H1 (cell line): ENCODE data around the gene SHANK1. TPM values are rescaled to one million over a fixed set of nuclear protein-coding genes. Genes with fewer than 3 reads are reported as not detected.
A peak's percentile ranks its signal among the peaks of the same experiment; 100 is the strongest.

Source experiments
- CTCF ChIA-PET: fragments of 300-600 bp; sonication (Branson Sonifier 250); formaldehyde crosslinking; loops from one replicate; lab custom pipeline; 2021; ENCODE audit not compliant: partially characterized antibody; lab: Charles Lee
- POLR2A ChIA-PET: fragments of 300-600 bp; sonication (Branson Sonifier 250); formaldehyde crosslinking; loops from one replicate; lab custom pipeline; 2021; ENCODE audit warnings: inconsistent platforms; ENCODE audit not compliant: partially characterized antibody; lab: Charles Lee
- DNase-seq, 2 experiments: peaks; one replicate each; pipeline versions ENCODE4 v3.0.0 to v3.0.0-alpha.2; 2010 to 2022; ENCODE audit warnings: low spot score in 2 of 2, low read depth in 1 of 2, mixed read lengths in 1 of 2
- FAIRE-seq: peaks from 2 replicates; lab custom pipeline; 2011; peaks lifted over from hg19 to GRCh38; lab: Jason Lieb, UNC
- H2AFZ ChIP-seq: 2 replicates; pipeline ENCODE4 v1.8.1; 2012; ENCODE audit warnings: low read length, inconsistent platforms
- H2AK5ac ChIP-seq: 2 replicates; pipeline ENCODE4 v1.6.1; 2013; ENCODE audit warnings: low read depth, low read length
- H2BK120ac ChIP-seq: replicated peaks from 2 replicates; pipeline ENCODE3; 2013; ENCODE audit warnings: low read depth, low read length, inconsistent platforms
- H2BK12ac ChIP-seq: 2 replicates; pipeline ENCODE4 v1.6.1; 2013; ENCODE audit warnings: low read depth, low read length
- H2BK15ac ChIP-seq: 2 replicates; pipeline ENCODE4 v1.6.1; 2013; ENCODE audit warnings: low read length
- H2BK20ac ChIP-seq: 2 replicates; pipeline ENCODE4 v1.6.1; 2013; ENCODE audit warnings: low read length
- H2BK5ac ChIP-seq: 2 replicates; pipeline ENCODE4 v1.6.1; 2013; ENCODE audit warnings: low read depth, low read length
- H3K14ac ChIP-seq: 2 replicates; pipeline ENCODE4 v1.6.1; 2013; ENCODE audit warnings: inconsistent platforms; ENCODE audit not compliant: insufficient read length
- H3K18ac ChIP-seq: 2 replicates; pipeline ENCODE4 v1.6.1; 2013; ENCODE audit warnings: low read length; ENCODE audit errors: extremely low read depth
- H3K23ac ChIP-seq: 2 replicates; pipeline ENCODE4 v1.6.1; 2013; ENCODE audit warnings: inconsistent platforms; ENCODE audit not compliant: insufficient read length
- H3K23me2 ChIP-seq: 2 replicates; pipeline ENCODE4 v1.6.1; 2013; ENCODE audit warnings: low read depth, low read length
- H3K27ac ChIP-seq: 2 replicates; pipeline ENCODE4 v1.6.1; 2011; ENCODE audit warnings: low read depth, low read length, inconsistent platforms
- H3K27me3 ChIP-seq, 4 experiments: replicated peaks in 1 of 4; 1 replicate in 1 of 4; 2 replicates in 3 of 4; pipeline versions ENCODE4 v1.6.1 to v1.8.1; 2011 to 2013; ENCODE audit warnings: low read length in 3 of 4, mild to moderate bottlenecking in 3 of 4, inconsistent platforms in 2 of 4, mixed read lengths in 2 of 4, moderate library complexity in 1 of 4; ENCODE audit not compliant: control insufficient read depth in 3 of 4, insufficient read depth in 3 of 4; ENCODE audit errors: extremely low read depth in 1 of 4
- H3K36me3 ChIP-seq, 4 experiments: 2 replicates each; pipeline versions ENCODE4 v1.6.1 to v1.8.1; 2011 to 2013; ENCODE audit warnings: mild to moderate bottlenecking in 4 of 4, low read length in 3 of 4, moderate library complexity in 2 of 4, control low read depth in 1 of 4, inconsistent platforms in 1 of 4; ENCODE audit not compliant: insufficient read depth in 4 of 4, control insufficient read depth in 2 of 4
- H3K4ac ChIP-seq: replicated peaks from 2 replicates; pipeline ENCODE3; 2013; ENCODE audit warnings: low read length, low read depth, mixed read lengths, inconsistent platforms; ENCODE audit not compliant: insufficient read length
- H3K4me1 ChIP-seq, 4 experiments: replicated peaks in 1 of 4; 1 replicate in 1 of 4; 2 replicates in 3 of 4; pipeline versions ENCODE4 v1.6.1 to v1.8.1; 2011 to 2013; ENCODE audit warnings: low read length in 3 of 4, inconsistent platforms in 2 of 4, mixed read lengths in 1 of 4; ENCODE audit not compliant: insufficient read depth in 4 of 4, control insufficient read depth in 3 of 4
- H3K4me2 ChIP-seq, 2 experiments: 2 replicates each; pipeline versions ENCODE4 v1.6.1 to v1.8.1; 2011 to 2013; ENCODE audit warnings: low read depth in 2 of 2, low read length in 2 of 2, control low read depth in 1 of 2, inconsistent platforms in 1 of 2, mild to moderate bottlenecking in 1 of 2; ENCODE audit not compliant: insufficient read depth in 1 of 2
- H3K4me3 ChIP-seq, 4 experiments: fragments of 200-600, 300-600 bp in 1 of 4; sonication (generic), shearing (Covaris generic), sonication (Bioruptor Twin) in 1 of 4; 2 replicates each; pipeline versions ENCODE4 v1.5.1 to v1.8.1; 2011 to 2016; ENCODE audit warnings: low read length in 4 of 4, low read depth in 3 of 4, control low read depth in 2 of 4, inconsistent platforms in 2 of 4, mild to moderate bottlenecking in 2 of 4, mixed read lengths in 1 of 4, moderate library complexity in 1 of 4; ENCODE audit not compliant: insufficient read depth in 2 of 4; ENCODE audit errors: extremely low read depth in 1 of 4
- H3K56ac ChIP-seq: replicated peaks from 2 replicates; pipeline ENCODE3; 2013; ENCODE audit warnings: low read depth, mild to moderate bottlenecking, mixed read lengths, low read length, inconsistent platforms; ENCODE audit not compliant: insufficient read length
- H3K79me1 ChIP-seq: 2 replicates; pipeline ENCODE4 v1.6.1; 2013; ENCODE audit warnings: low read depth, low read length, control low read depth
- H3K79me2 ChIP-seq, 2 experiments: 2 replicates each; pipeline versions ENCODE4 v1.6.1 to v1.8.1; 2012 to 2013; ENCODE audit warnings: low read length in 2 of 2, mild to moderate bottlenecking in 2 of 2, inconsistent platforms in 1 of 2; ENCODE audit not compliant: insufficient read depth in 2 of 2, control insufficient read depth in 1 of 2
- H3K9ac ChIP-seq, 4 experiments: replicated peaks in 1 of 4; 1 replicate in 1 of 4; 2 replicates in 3 of 4; pipeline versions ENCODE4 v1.6.1 to v1.8.1; 2011 to 2013; ENCODE audit warnings: low read depth in 3 of 4, low read length in 3 of 4, control low read depth in 2 of 4, mild to moderate bottlenecking in 2 of 4, moderate library complexity in 2 of 4, inconsistent platforms in 1 of 4; ENCODE audit errors: extremely low read depth in 1 of 4
- H3K9me3 ChIP-seq, 2 experiments: 2 replicates each; pipeline versions ENCODE4 v1.6.1 to v1.8.1; 2012 to 2013; ENCODE audit warnings: mild to moderate bottlenecking in 2 of 2, moderate library complexity in 2 of 2, control low read depth in 1 of 2, inconsistent platforms in 1 of 2, low read depth in 1 of 2, low read length in 1 of 2, mixed read lengths in 1 of 2; ENCODE audit not compliant: insufficient read depth in 2 of 2
- H4K20me1 ChIP-seq, 2 experiments: replicated peaks in 1 of 2; 2 replicates each; pipeline versions ENCODE3 to v1.8.1; 2011 to 2013; ENCODE audit warnings: inconsistent platforms in 2 of 2, low read length in 2 of 2, mild to moderate bottlenecking in 1 of 2; ENCODE audit not compliant: insufficient read depth in 2 of 2, control insufficient read depth in 1 of 2
- H4K5ac ChIP-seq: 2 replicates; pipeline ENCODE4 v1.6.1; 2013; ENCODE audit warnings: low read length, low read depth, mixed read lengths, inconsistent platforms; ENCODE audit not compliant: insufficient read length
- H4K8ac ChIP-seq: 2 replicates; pipeline ENCODE4 v1.8.0; 2013; ENCODE audit warnings: mild to moderate bottlenecking, moderate library complexity, low read length, inconsistent platforms; ENCODE audit not compliant: insufficient read depth; ENCODE audit errors: extremely low read depth
- H4K91ac ChIP-seq: replicated peaks from 2 replicates; pipeline ENCODE3; 2013; ENCODE audit warnings: low read length, mixed read lengths, inconsistent platforms; ENCODE audit not compliant: insufficient read length
- ASH2L ChIP-seq: fragments of 200-600, 300-600 bp; sonication (generic); IDR thresholded peaks from one replicate; pipeline ENCODE4 v1.7.1; 2017; ENCODE audit warnings: low read length
- ATF3 ChIP-seq: IDR thresholded peaks from 2 replicates; pipeline ENCODE4 v1.6.1; 2011; ENCODE audit warnings: low read depth, mild to moderate bottlenecking, low read length; ENCODE audit not compliant: insufficient read depth
- BACH1 ChIP-seq: IDR thresholded peaks from 2 replicates; pipeline ENCODE4 v1.6.1; 2012; ENCODE audit warnings: low read length, improper control_type of control experiment
- CBX5 ChIP-seq: fragments of 300-800, 300-1000 bp; sonication (generic); IDR thresholded peaks from 2 replicates; pipeline ENCODE4 v1.7.1; 2016; ENCODE audit warnings: antibody characterized with exemption, low read length, low read depth
- EZH2 ChIP-seq: fragments of 200-600 bp; sonication (generic); IDR thresholded peaks from 2 replicates; pipeline ENCODE4 v1.7.1; 2012; ENCODE audit warnings: low read depth, mild to moderate bottlenecking, moderate library complexity, low read length, inconsistent platforms; ENCODE audit not compliant: severe bottlenecking
- KDM1A ChIP-seq: fragments of 200-600, 300-600 bp; sonication (generic); IDR thresholded peaks from 2 replicates; pipeline ENCODE4 v1.7.1; 2016; ENCODE audit warnings: mild to moderate bottlenecking, low read length, borderline replicate concordance
- NRF1 ChIP-seq: IDR thresholded peaks from 2 replicates; pipeline ENCODE4 v1.6.1; 2011; ENCODE audit warnings: mild to moderate bottlenecking, low read depth, low read length, improper control_type of control experiment
- POLR2AphosphoS5 ChIP-seq: IDR thresholded peaks from 2 replicates; pipeline ENCODE4 v1.6.1; 2011; ENCODE audit warnings: low read depth, low read length
- RBBP5 ChIP-seq: IDR thresholded peaks from 2 replicates; pipeline ENCODE4 v1.7.1; 2012; ENCODE audit warnings: low read depth, mild to moderate bottlenecking, inconsistent platforms, low read length, moderate library complexity, borderline replicate concordance
- SIN3A ChIP-seq, 2 experiments: IDR thresholded peaks in 1 of 2; conservative IDR thresholded peaks in 1 of 2; 2 replicates each; pipeline ENCODE4 v1.6.1; 2011 to 2012; ENCODE audit warnings: low read length in 2 of 2, improper control_type of control experiment in 1 of 2, low read depth in 1 of 2, mild to moderate bottlenecking in 1 of 2
- SP1 ChIP-seq: IDR thresholded peaks from 2 replicates; pipeline ENCODE4 v1.6.1; 2011; ENCODE audit warnings: low read depth, low read length
- SP4 ChIP-seq: IDR thresholded peaks from 2 replicates; pipeline ENCODE4 v1.6.1; 2012; ENCODE audit warnings: low read length, inconsistent platforms
- TCF12 ChIP-seq: IDR thresholded peaks from 2 replicates; pipeline ENCODE4 v1.6.1; 2011; ENCODE audit warnings: low read depth, mild to moderate bottlenecking, low read length
- WGBS, 2 experiments: shearing (Covaris generic) in 1 of 2; methylation state at CpG; one replicate each; pipeline versions ENCODE4 v1.1.6 to v1.1.7; 2013 to 2015; ENCODE audit warnings: low lambda C conversion rate in 2 of 2, mixed read lengths in 2 of 2, inconsistent platforms in 1 of 2, low coverage in 1 of 2, missing lambda C conversion rate in 1 of 2; ENCODE audit not compliant: insufficient replicate concordance in 2 of 2, insufficient coverage in 1 of 2, insufficient read length in 1 of 2; ENCODE audit errors: extremely low coverage in 1 of 2, missing lambda C conversion rate in 1 of 2; 5-methylcytosine and 5-hydroxymethylcytosine counted together
- polyA plus RNA-seq, 7 experiments: library from polyadenylated mRNA; depleted of rRNA in 3 of 7; stranded (reverse) in 5 of 7; unstranded in 2 of 7; fragments of >200 nt in 5 of 7; fragments of 200-250 nt in 2 of 7; gene quantifications; 1 replicate in 5 of 7; 2 replicates in 1 of 7; 4 replicates in 1 of 7; pipeline versions ENCODE4 v1.2.1 to v1.2.3, GENCODE V29; 2011 to 2013; ENCODE audit warnings: missing spikeins in 2 of 7, mixed read lengths in 2 of 7
- total RNA-seq: library from RNA; stranded (reverse); fragmentation: NEBNext Ultra II Directional; extraction: Animal tissue kit (Norgen Biotek cat#: 25700); gene quantifications from 2 replicates; pipeline ENCODE4 v1.2.1, GENCODE V29; 2021
- TF ChIP-seq, protein P1 (sequence below): IDR thresholded peaks from 2 replicates; pipeline ENCODE4 v1.6.1; 2012; ENCODE audit warnings: inconsistent platforms

Gene SHANK1
- total and polyA plus RNA-seq, 2 of the 8 experiments (the other 6 are each of a cell fraction or from before 2014, with no cell fraction given), result 1.1 to 3.7 TPM

DNA sequence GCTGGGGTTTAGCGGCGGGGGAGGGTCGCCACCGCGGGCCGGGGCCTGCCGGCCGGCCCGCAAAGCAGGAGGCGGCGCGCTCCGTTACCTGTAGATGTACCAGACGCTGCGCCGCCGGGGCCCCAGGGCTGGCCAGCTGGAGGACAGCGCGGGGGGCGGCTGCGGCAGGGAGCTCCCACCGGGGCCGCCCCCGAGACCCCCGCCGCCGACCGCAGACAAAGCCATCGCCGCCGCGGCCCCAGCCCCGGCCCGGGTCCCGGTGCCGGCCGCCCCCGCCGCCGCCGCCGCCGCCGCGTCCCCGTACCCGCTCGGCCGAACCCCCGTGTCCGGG is 24.8 kb downstream of the SHANK1 start:
- DNase-seq (no peak), FAIRE-seq (no peak)
- H2BK12ac ChIP-seq, result no peak overlapping the region
- no peak for TF ChIP-seq SIN3A (conservative IDR thresholded peaks at IDR 0.05 in 1 of 2, IDR thresholded peaks at IDR 0.05 in 1 of 2; ENCODE audit: low read depth in 1 of 2, low read length in 2 of 2)
- TF ChIP-seq ATF3, result no peak
- no peak for TF ChIP-seq SP4
- TF ChIP-seq, protein P1, sequence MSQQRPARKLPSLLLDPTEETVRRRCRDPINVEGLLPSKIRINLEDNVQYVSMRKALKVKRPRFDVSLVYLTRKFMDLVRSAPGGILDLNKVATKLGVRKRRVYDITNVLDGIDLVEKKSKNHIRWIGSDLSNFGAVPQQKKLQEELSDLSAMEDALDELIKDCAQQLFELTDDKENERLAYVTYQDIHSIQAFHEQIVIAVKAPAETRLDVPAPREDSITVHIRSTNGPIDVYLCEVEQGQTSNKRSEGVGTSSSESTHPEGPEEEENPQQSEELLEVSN, result no peak
- TF ChIP-seq NRF1, result no peak
- no peak for TF ChIP-seq POLR2AphosphoS5
- no peak for TF ChIP-seq CBX5
- TF ChIP-seq ASH2L, result no peak
- TF ChIP-seq EZH2, result no peak
- TF ChIP-seq RBBP5, result no peak
- no peak for TF ChIP-seq KDM1A
- no peak for TF ChIP-seq TCF12
- TF ChIP-seq BACH1, result no peak
- TF ChIP-seq SP1, result no peak
- no peaks in the 10 kb centered on the region for H3K9me3 ChIP-seq
- H3K56ac ChIP-seq, result no peak overlapping the region
- no peaks in the 10 kb centered on the region for H3K79me1 ChIP-seq
- no peaks in the 10 kb centered on the region for H3K36me3 ChIP-seq
- ChIA-PET POLR2A (interaction anchor here (1.6 kb wide), 1 partner anchor 8 kb away, joined by 5 read pairs; no protein-coding TSS in a partner anchor), CTCF (interaction anchor here (1.0 to 1.7 kb wide), 4 partner anchors 9 to 176 kb away, joined by 3 to 11 read pairs (median 4); no protein-coding TSS in a partner anchor)
- H3K23me2 ChIP-seq, result peaks cover 11% of the 10 kb centered on the region
- H4K5ac ChIP-seq, result no peak overlapping the region
- H4K20me1 ChIP-seq, result peaks cover 0 to 26% of the 10 kb centered on the region in 2 experiments
- H2BK20ac ChIP-seq, result no peak overlapping the region
- H3K18ac ChIP-seq, result no peak overlapping the region
- no peak overlapping the region for H3K4ac ChIP-seq
- no peak overlapping the region for H2BK5ac ChIP-seq
- no peak overlapping the region for H3K27ac ChIP-seq
- H2AFZ ChIP-seq, result no peak overlapping the region
- peak overlapping the region in 1 of 4 experiments; percentile 55; a peak in 3 of 8 replicates for H3K4me3 ChIP-seq
- H3K4me1 ChIP-seq, result peaks cover 0 to 24% (median 21%) of the 10 kb centered on the region in 4 experiments; a peak in 6 of 7 replicates
- WGBS, 2 experiments, result no CpG with 5 or more reads among the region's 51 CpGs
- H3K9ac ChIP-seq, result no peak overlapping the region
- H4K91ac ChIP-seq, result no peak overlapping the region
- H2AK5ac ChIP-seq, result no peak overlapping the region
- peaks cover 9 to 77% (median 71%) of the 10 kb centered on the region in 4 experiments for H3K27me3 ChIP-seq
- H3K4me2 ChIP-seq, result peak overlapping the region; percentile 76 to 79; a peak in 3 of 4 replicates
- H3K14ac ChIP-seq, result no peak overlapping the region
- no peaks in the 10 kb centered on the region for H3K79me2 ChIP-seq
- H4K8ac ChIP-seq, result no peak overlapping the region
- no peak overlapping the region for H3K23ac ChIP-seq
- no peak overlapping the region for H2BK15ac ChIP-seq
- no peak overlapping the region for H2BK120ac ChIP-seq
